ENCODE data around the gene CASZ1. TPM values are rescaled to one million over a fixed set of nuclear protein-coding genes. Genes with fewer than 3 reads are reported as not detected.

CASZ1 gene
- total and polyA plus RNA-seq, 2 donors from 2014 or later, result 10.1 to 33.0 TPM

DNA sequence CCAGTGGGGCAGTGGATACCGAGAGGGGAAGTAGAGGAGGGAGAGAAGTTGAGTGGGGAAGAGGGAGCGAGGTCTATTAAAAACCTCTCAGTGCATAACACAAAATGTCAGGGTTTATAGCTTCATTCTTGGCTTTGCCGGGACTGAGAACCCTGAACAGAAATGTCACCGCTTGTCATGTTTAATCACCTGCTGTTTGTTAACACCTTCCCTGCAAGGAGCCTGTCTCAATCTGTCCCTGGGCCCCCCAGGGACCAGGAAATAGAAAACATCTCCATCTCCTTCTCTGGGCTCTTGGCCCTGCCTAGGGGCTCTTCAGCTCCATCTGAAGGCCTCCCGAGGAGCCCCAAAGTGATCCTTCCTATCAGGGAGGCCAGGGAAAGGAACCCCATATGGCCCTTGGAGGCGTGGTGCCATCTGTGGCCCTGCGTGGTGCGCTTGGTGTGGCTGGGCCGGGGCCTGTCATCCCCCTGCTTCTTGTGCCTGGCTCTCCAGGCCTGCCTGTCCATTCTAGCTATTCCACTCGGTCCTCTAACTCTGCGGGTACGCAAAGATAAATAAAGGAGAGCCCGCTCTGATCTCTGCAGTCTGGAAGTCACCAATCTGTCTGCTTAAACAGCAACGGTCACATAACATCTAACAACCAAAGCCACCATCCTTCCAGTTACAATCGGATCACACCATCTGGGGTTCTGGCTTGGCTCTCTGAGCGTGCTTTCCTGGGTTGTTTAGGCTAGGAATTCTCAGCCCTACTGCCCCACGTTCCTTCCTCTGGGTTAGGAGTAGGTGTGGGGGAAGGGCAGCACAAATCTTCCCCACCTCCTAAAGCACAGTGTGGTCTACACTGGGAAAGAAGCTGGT lies 113.8 kb downstream of the CASZ1 start:
- no peaks in the 10 kb centered on the region for H3K9me3 ChIP-seq (ENCODE audit: control insufficient read depth in 2 of 3, insufficient read depth in 1 of 3, low read length in 3 of 3)
- no peak for DNase-seq
- peak overlapping the region; percentile 9 to 68 for H3K27ac ChIP-seq (ENCODE audit: low read depth in 2 of 2, low read length in 2 of 2)
- H3K27me3 ChIP-seq (ENCODE audit: control insufficient read depth, insufficient read depth, low read length), result no peaks in the 10 kb centered on the region
- TF ChIP-seq, protein P1, sequence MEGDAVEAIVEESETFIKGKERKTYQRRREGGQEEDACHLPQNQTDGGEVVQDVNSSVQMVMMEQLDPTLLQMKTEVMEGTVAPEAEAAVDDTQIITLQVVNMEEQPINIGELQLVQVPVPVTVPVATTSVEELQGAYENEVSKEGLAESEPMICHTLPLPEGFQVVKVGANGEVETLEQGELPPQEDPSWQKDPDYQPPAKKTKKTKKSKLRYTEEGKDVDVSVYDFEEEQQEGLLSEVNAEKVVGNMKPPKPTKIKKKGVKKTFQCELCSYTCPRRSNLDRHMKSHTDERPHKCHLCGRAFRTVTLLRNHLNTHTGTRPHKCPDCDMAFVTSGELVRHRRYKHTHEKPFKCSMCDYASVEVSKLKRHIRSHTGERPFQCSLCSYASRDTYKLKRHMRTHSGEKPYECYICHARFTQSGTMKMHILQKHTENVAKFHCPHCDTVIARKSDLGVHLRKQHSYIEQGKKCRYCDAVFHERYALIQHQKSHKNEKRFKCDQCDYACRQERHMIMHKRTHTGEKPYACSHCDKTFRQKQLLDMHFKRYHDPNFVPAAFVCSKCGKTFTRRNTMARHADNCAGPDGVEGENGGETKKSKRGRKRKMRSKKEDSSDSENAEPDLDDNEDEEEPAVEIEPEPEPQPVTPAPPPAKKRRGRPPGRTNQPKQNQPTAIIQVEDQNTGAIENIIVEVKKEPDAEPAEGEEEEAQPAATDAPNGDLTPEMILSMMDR (IDR thresholded peaks at IDR 0.05; ENCODE audit: borderline replicate concordance, extremely low read depth, insufficient read depth), result no peak
- H3K36me3 ChIP-seq (ENCODE audit: control insufficient read depth in 2 of 3, insufficient read depth in 3 of 3, low read length in 3 of 3), result no peaks in the 10 kb centered on the region
- no peak overlapping the region for H3K4me3 ChIP-seq (ENCODE audit: low read length in 3 of 3)
- intact Hi-C loops (cut with DNase I), result no loop called here
- peaks cover 0 to 63% (median 36%) of the 10 kb centered on the region in 3 donors for H3K4me1 ChIP-seq (ENCODE audit: control insufficient read depth in 2 of 3, insufficient read depth in 2 of 3, low read depth in 1 of 3, low read length in 3 of 3)
- H3K9ac ChIP-seq (ENCODE audit: low read length in 3 of 3), result peak overlapping the region in 1 of 3 donors; percentile 61
- FAIRE-seq, result no peak

DNA sequence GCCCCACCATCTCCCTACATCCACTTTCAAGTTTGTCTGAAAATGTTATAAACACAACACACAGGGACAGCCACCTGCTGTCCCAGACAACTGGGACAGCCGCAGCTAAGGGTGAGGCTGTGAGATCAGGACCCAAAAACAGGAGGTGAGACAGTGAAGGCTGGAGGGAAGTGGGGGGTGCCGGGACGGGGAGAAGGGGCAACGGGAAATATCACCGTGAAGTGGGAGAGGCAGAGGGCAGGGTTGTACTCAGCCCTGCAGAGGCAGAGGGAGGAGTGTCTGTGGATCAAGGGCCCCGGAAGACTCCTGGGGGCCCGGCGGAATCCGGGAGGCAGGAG lies 114.4 kb downstream of the CASZ1 start:
- H3K27ac ChIP-seq (ENCODE audit: low read depth in 2 of 2, low read length in 2 of 2), result peak overlapping the region; percentile 68 to 81
- FAIRE-seq (no peak), DNase-seq (no peak)
- no peak overlapping the region for H3K4me3 ChIP-seq (ENCODE audit: low read length in 3 of 3)
- H3K4me1 ChIP-seq (ENCODE audit: control insufficient read depth in 2 of 3, insufficient read depth in 2 of 3, low read depth in 1 of 3, low read length in 3 of 3), result peaks cover 0 to 63% (median 37%) of the 10 kb centered on the region in 3 donors
- H3K36me3 ChIP-seq (ENCODE audit: control insufficient read depth in 2 of 3, insufficient read depth in 3 of 3, low read length in 3 of 3), result no peaks in the 10 kb centered on the region
- no peaks in the 10 kb centered on the region for H3K27me3 ChIP-seq (ENCODE audit: control insufficient read depth, insufficient read depth, low read length)
- TF ChIP-seq, protein P1 (IDR thresholded peaks at IDR 0.05; ENCODE audit: borderline replicate concordance, extremely low read depth, insufficient read depth), result no peak
- H3K9me3 ChIP-seq (ENCODE audit: control insufficient read depth in 2 of 3, insufficient read depth in 1 of 3, low read length in 3 of 3), result no peaks in the 10 kb centered on the region
- intact Hi-C loops (cut with DNase I), result no loop called here
- peak overlapping the region in 1 of 3 donors; percentile 61 for H3K9ac ChIP-seq (ENCODE audit: low read length in 3 of 3)

DNA sequence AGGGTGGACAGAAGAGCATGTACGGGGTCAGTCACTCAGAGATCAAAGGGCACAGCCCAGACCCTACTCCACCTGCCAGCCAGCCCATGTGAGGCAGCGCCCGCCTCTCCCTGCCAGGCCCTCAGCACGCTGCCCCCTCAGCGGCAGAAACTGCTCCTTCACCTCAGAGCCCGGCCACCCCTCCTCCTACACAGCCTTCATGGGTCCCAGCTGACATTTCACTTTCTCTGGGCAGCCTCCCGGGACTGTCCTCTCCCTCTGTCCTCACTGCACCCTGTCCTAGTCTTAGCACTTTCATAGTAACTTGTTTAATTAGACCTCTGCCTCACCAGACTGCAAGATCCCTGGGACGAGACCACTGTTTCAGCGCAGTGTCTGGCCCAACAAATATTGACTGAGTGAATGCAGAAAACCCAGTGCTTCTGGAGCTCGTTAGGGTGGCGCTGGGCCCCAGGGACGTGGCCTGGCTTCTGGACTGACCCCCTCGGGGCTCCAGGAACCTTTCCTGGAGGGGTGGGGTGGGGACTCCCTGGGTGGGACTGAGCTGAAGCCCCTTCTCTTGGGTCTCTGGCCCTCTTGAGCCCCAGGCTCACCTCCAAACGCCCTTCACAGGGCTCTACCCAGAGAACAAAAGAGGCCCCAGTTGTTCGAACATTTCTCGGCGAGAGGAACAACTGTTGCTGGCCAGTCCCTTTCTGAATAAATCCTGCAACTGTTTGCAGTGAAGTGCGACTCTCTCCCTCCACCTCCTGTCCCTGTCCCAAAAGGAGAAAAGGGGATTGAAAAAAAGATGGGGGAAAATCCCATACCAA lies 114.9 kb downstream of the CASZ1 start:
- Histone ChIP-seq H3K9ac (ENCODE audit: low read length in 3 of 3) (peak overlapping the region in 1 of 3 donors; percentile 61), H3K4me3 (ENCODE audit: low read length in 3 of 3) (no peak overlapping the region), H3K36me3 (ENCODE audit: control insufficient read depth in 2 of 3, insufficient read depth in 3 of 3, low read length in 3 of 3) (no peaks in the 10 kb centered on the region), H3K27ac (ENCODE audit: low read depth in 2 of 2, low read length in 2 of 2) (peak overlapping the region; percentile 68 to 81), H3K27me3 (ENCODE audit: control insufficient read depth, insufficient read depth, low read length) (no peaks in the 10 kb centered on the region), H3K4me1 (ENCODE audit: control insufficient read depth in 2 of 3, insufficient read depth in 2 of 3, low read depth in 1 of 3, low read length in 3 of 3) (peaks cover 0 to 62% (median 42%) of the 10 kb centered on the region in 3 donors), H3K9me3 (ENCODE audit: control insufficient read depth in 2 of 3, insufficient read depth in 1 of 3, low read length in 3 of 3) (no peaks in the 10 kb centered on the region)
- no peak for DNase-seq
- TF ChIP-seq, protein P1 (IDR thresholded peaks at IDR 0.05; ENCODE audit: borderline replicate concordance, extremely low read depth, insufficient read depth), result no peak
- no peak for FAIRE-seq
- intact Hi-C loops (cut with DNase I), result no loop called here
